GM21723 (cell line): Measurements from ENCODE around the gene NEK10.
A peak's percentile ranks its signal among the peaks of the same experiment; 100 is the strongest.
"Not testable (repeated sequence)": the region's sequence is repeated elsewhere in the genome, so short reads cannot be mapped to it uniquely, and the experiment has no call there.

ENCODE experiments used
- ATAC-seq: cut with Tn5 transposase; IDR thresholded peaks from one replicate; pipeline ENCODE4 v1.9.1; 2021; ENCODE audit warnings: mild to moderate bottlenecking, moderate library complexity; ENCODE audit not compliant: unreplicated experiment

The NEK10 gene, protein sequence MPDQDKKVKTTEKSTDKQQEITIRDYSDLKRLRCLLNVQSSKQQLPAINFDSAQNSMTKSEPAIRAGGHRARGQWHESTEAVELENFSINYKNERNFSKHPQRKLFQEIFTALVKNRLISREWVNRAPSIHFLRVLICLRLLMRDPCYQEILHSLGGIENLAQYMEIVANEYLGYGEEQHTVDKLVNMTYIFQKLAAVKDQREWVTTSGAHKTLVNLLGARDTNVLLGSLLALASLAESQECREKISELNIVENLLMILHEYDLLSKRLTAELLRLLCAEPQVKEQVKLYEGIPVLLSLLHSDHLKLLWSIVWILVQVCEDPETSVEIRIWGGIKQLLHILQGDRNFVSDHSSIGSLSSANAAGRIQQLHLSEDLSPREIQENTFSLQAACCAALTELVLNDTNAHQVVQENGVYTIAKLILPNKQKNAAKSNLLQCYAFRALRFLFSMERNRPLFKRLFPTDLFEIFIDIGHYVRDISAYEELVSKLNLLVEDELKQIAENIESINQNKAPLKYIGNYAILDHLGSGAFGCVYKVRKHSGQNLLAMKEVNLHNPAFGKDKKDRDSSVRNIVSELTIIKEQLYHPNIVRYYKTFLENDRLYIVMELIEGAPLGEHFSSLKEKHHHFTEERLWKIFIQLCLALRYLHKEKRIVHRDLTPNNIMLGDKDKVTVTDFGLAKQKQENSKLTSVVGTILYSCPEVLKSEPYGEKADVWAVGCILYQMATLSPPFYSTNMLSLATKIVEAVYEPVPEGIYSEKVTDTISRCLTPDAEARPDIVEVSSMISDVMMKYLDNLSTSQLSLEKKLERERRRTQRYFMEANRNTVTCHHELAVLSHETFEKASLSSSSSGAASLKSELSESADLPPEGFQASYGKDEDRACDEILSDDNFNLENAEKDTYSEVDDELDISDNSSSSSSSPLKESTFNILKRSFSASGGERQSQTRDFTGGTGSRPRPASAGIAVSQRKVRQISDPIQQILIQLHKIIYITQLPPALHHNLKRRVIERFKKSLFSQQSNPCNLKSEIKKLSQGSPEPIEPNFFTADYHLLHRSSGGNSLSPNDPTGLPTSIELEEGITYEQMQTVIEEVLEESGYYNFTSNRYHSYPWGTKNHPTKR

DNA sequence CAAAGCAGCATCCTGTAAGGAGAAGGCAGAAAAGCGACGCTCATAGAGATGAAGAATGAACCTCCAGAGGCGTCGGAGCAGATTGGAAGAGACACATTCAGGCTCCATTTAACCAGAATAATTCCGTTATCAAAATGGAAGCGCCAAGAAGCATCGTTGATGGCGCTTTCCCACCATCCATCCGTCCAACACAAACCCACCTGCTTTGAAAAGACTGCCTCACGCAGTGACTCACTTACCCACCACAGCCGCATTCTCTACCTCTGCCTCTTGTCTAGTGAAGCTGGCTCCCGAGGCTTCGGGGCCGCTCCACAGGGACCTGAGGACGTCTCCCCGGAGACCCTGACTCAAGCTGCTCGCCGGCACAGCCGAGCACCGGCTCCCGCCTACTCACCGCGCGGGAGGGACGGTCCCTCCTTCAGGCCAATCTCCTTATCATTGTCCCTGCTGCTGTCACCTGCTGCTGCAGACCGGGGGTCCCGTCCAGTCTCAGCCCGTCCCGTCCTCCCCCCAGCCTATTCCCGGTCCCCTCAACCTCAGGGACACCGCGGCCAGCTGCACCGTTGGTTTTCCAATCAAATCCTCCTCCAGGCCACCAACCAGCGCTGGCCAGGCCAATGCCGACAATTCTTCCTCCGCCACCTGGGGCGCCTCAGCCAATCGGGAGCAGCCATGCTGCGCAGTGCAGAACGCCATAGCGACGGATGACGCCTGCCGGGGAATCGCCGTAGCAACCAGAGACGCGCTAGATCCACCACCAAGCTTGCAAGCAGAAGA lies at the start of gene NEK10:
NEK10 (minus strand) TSS at position 553 of the 777 bp plus-strand sequence. CDS start 16,501 bp downstream, outside the sequence.
- peak; percentile 100 for ATAC-seq

DNA sequence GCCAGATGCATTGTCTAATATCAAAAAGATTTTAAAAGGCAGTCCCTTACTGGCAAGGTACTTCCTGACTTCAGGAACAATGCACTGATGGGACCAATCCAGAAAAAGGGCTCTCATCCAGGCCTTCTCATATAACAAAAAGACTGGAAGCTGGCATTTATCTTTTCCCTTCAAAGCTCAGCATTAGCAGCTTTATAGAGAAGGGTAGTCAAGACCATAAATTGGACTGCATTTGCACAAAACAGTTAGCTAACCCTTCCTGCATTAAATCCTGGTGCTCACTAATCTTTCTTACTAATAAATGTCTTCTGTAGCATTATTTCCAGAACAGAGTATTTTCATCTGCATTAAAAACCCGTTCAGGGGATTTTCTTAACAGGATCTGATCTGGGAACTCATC lies 46.0 kb upstream of the NEK10 start:
- no peak for ATAC-seq

DNA sequence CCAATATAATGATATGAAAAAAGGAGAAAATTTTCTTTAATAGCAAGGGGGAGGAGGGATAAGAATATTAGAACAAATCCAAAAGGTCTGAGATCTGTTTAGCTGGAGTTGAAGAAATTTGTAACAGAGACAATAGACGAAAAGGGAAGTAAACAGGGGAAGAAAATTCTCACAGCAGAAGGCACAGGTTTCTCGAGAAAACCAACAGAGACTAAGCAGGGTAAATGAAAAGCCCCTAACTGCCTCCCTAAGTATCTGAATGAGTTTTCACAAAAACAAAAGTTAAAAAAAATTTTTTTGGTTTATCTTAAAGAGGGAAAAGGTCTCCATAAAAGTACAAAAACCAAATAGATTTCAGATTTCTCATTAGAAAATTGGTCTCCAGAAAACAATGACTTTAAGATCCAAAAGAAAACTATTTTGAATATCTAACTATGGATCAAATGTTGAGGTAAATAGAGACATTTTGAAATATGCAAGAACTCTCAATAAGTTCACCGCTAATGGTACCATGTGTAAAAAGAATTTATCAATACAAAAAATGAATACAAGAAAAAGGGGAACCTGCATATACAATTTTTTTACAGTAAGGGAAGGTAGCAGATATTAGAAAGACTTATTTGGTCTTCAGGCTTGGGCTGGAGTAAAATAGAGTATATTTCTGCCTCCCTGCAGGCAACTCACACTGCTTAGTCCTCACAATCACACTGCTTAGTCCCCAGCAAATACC lies 23.9 kb upstream of the NEK10 start:
- ATAC-seq = peak; percentile 86

DNA sequence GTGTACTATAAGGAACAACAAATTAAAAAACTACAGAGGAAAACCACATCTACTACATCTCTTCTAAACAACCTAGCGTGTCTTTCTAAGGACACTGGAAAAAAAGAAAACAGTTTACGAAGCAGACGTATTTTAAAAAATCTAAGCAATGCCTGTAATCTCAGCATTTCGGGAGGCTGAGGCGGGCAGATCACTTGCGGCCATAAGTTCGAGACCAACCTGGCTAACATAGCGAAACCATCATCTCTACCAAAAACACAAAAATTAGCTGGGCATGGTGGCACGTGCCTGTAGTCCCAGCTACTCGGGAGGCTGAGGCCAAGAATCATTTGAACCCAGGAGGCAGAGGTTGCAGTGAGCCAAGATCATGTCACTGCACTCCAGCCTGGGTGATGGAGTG lies 23.2 kb upstream of the NEK10 start:
- not testable (repeated sequence) for ATAC-seq

DNA sequence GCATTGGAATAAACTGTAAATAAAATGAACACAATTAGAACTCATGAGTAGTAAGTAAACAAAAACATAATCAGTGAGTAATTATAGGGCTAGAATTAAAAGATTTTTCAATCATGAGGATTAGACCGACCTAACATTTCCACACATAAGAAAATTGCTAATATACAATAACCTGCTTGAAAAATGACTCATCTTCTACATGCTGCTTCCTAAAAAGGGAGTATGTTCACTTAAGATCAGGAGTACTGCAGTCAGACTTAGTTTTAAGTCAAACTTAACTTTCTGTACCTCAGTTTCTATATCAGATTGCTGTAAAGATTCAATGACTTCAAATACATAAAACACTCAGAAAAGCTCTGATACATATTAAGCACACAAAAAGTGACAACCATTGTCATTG lies 22.6 kb upstream of the NEK10 start:
- ATAC-seq = no peak

DNA sequence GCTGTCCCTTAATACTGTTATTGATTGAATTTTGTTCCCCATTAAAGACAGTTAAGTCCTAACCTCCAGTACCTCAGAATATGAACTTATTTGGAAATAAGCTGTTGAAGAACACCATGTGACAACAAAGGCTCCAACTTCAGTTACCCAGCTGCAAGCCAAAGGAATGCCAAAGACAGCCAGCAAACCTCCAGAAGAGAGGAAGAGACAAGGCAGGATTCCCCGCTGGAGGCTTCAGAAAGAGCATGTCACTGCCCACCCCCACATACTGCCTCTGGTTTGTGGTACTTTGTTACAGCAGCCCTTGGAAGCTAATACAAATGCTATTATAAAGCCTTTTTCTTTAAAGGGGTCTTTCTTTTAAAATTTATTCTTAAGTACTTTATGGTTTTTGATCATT lies 18.4 kb upstream of the NEK10 start:
- no peak for ATAC-seq

DNA sequence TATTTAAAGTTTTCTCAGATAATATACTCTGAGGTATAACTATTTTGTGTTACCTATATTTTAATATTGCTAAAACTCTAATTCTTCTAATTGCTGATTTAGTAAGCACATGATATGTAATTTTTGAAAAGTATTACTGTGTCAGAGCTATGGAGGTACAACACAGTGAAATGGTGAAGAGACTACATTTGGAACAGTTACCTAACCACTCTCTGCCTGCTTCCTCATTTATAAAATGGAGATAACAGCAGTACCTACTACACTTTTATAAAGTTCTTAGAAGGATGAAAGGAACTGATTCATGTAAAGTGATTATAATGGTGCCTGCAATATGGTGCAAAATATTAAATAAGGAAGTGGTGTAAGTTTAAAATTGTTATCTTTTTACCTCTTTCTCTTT lies 16.3 kb upstream of the NEK10 start:
- peak; percentile 66 for ATAC-seq

DNA sequence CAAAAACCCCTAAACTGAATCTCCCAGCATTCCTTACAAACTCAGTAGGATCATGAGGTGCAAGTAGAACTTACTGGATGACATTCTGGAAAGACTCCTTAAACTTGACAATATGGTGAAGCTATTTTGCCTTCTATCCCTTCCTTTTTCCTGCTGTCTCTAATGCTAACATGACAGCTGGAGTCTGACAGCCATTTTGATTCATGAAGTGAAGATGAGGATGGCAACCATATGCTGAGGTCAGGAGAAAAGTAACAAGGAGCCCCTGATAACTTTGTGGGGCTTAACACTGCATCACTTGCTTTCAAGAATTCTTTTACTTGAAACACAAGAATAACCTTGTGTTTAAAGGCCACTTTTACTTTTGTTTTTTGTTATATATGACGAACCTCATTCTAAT lies 15.0 kb upstream of the NEK10 start:
- no peak for ATAC-seq

DNA sequence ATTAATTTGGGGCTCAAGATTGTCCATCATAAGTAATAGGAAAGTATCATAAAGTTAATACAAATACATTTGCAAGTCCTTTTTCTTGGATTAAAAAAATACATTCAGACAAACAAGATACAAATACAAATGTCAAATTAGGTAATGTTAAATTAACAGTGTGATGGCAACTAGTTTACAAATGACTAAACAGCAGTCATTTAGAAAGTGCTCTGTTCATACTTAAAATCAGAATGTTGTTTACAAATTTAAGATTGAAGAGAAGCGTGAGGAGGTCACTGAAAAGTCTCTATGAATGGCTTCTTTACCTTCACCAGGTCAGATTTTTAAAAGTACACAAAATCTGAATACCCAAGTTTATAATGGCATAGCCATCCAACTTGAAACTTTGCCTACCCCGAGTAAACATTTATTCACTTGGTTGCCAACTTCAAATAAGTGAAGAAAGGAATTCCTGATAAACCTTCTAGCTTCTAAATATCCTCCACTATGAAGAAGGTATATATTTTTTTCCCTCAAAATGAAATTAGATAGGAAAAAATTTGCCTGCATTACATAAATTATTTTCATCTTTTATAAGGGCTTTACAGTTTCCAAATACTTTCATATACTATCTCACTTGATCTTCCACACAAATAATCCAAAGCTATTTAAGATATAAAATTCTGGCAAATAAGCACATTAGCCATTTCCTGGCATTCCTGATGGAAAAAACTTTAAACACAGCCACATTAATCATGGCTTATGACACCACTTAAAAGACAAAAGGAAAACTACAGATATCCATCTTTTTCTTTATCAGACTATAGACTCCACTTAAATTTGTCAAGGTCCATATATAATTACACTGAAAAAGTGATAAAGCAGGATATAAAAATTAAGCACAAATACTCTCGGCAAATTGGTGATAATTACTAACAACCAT lies 11.5 kb upstream of the NEK10 start:
- no peak for ATAC-seq

DNA sequence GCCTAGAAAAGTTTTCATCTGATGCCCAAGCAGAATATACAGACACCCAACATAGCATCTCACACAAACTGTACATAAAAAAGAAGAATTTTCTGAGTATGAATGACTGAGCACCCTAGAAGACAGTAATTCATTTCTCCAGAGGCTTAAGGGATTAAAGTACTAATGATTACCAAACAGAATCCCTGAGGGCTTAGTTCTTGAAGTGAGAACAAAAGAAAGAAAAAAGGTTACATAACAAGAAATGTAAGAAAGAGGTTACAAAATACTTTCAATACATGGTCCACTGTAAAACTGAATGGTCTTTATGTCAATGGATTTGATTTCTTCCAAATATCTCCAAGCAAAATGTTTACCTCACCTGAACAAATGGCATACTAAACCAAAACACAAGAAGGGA lies 9.1 kb upstream of the NEK10 start:
- ATAC-seq = no peak

DNA sequence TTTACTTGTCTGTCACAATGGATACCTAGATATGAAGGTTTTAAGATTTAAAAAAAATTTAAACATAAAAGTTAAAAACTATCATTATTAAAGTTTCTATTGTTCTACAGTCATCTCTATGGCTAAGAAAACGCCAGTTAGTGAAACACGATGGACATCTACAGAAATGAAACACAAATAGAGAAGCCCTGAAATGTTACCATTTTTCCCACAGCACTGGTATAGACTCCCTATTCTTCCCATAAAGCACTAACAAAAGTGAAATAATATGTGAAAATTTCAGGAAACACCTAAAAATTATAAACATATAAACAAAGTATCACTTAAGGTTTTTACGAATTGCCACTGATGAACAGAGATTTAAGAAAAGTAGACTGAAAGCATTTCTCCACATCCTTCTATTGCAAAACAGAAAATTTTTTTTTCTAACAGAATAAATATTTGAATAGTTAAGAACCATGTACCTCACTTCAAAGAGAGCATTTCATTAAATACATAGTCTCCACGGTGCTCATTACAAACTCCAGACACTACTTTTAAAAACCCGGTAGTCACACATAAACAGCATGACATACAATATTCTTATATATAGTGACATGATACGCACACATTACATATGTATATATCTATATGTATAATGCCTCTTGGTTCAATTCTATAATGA lies 7.1 kb upstream of the NEK10 start:
- ATAC-seq = no peak

DNA sequence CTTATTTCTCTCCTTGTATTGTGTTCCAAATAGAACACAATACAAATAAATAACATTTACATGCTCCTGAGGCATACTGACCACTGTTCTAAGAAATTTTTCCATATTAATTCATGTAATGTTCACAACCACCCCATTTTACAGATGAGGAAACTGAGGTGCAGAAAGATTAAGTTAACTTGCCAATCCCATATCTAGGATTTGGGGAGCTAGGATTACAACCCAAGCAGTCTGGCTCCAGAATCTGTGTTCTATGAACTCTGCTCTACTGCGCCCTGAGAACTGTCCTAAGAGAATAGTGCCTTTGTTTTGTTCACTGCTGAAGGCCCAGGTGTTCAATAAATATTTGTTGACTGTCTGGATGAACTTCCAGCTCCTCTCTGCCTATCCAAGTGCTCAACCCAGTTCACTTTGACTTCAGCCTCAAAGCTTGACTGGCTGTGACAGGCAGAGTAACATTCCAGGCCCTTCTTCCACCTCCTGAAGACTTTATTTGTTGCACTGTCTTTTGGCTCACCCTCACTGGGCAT lies 3.1 kb downstream of the NEK10 start:
- ATAC-seq = no peak

DNA sequence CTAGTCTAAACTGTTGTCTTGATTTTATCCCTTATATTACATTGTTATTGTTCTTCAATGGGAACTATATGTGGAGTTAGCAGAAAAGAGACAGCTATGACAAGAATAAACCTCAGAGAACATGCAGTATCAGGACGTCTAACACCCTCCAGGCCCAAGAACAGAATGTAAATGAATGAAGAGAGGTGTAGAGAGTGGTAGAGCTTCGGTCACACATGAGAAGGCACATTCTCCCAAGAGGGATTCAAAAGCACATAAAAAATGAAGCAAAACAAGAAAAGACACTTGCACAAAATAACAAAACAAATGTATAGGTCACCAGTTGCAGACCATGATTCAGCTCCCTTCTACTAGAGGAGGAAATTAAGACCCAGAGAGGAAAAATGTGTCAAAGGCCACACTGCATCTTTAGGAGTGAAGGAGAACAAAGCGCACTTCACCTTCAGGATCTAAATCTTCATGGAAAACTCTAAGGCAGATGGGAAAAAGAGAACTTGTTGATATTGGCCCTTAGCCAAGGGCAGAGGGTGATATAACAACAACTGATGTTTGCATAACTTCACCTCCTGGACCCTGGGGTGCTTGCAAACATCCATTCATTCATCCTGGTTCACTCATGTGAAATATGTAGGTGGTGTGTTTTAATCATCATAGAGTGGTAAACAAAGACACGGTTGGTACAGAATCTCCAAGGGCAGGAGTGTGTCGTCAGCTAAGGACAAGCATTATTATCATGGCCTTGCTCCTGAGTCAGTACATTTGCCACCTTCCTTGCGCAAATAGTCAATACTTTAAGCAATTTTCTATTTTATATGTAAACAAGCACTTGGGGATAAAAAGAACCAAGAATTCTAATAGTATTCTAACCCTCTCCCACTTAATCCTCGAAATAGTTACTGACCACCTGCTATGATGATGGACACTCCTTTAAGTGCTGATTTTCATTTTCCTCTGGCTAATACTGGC lies 8.8 kb downstream of the NEK10 start:
- ATAC-seq = peak; percentile 45

DNA sequence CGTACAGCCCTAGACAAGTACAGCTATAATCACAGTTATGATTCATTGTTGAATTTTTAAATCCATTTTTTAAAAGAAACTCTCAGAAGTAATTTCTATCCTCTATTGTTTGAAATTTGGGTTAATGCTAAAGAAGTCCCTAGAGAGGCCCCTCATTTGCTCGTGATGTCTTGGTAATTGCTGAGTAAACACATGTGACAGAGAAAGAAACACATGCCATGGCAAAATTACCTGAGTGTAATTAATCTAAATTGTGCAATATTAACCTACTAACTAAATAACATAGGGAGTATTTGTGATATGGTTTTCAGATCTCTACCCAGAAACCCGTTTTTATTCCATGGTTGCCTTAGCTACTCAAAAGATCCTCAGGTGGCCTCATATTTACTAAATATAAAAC lies 10.8 kb downstream of the NEK10 start:
- no peak for ATAC-seq

DNA sequence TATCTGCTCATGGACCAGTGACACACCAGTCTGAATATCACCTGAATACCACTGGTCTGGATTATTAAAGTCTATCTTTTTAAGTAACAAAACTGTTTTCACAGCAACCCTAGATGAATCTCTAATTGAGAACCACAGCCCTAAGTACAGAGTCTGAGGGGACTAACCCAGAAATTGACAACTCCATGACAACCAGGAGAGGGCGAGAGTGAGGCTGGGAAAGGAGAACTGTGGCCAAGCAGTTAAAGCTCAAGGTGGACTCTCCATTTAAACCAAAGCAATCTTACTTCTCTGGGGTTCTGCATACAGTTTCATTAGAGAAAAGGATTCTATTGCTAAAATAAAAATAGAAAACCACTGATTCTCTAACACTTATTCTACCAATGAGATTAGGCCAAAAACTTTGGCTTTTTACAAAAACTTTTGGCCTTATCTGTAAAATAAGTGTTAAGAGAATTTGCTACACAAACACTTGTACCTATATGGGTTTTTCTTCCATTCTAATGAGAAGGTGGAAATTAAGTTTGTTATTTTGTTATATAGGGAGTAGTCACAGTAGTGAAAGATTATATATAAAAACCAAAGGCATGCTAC lies 11.4 kb downstream of the NEK10 start:
- peak; percentile 90 for ATAC-seq

DNA sequence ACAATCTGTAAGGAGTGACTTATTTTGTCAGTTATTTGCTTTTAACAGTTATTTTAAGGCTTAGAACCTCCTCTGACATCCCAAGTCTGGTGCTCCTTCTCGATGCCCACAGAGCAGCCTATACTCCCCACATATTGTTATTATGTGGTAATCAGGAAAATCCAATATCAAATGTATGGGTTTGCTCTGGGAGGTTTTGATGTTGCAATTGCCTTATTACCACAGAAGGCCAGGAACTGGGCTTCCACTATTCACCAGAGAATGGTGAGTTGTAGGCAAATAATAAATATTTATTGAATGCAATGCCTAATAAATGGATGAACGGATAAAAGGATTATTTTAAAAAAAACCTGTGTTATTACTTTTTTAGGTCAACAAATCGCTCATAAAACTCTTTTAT lies 12.2 kb downstream of the NEK10 start:
- no peak for ATAC-seq
